ENCODE data around the gene ULBP2. TPM values are rescaled to one million over a fixed set of nuclear protein-coding genes. Genes with fewer than 3 reads are reported as not detected.
"Not testable (repeated sequence)": the region's sequence is repeated elsewhere in the genome, so short reads cannot be mapped to it uniquely, and the experiment has no call there.

The ULBP2 gene
- total RNA-seq, 1 donor from 2014 or later: 0.14 TPM

DNA sequence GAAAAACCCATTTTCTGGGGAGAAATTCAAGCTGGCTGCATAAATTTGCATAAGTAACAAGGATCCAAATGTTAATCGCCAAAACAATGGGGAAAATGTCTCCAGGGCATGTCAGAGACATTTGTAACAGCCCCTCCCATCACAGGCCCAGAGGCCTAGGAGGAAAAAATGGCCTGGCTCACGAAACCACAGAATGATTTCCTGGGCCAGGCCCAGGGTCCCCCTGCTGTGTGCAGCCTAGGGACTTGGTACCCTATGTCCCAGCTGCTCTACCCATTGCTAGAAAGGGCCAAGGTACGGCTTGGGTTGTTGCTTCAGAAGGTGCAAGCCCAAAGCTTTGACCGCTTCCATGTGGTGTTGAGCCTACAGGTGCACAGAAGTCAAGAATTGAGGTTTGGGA is 33.3 kb upstream of the ULBP2 start:
- DNase-seq (ENCODE audit: low spot score): not testable (repeated sequence)

DNA sequence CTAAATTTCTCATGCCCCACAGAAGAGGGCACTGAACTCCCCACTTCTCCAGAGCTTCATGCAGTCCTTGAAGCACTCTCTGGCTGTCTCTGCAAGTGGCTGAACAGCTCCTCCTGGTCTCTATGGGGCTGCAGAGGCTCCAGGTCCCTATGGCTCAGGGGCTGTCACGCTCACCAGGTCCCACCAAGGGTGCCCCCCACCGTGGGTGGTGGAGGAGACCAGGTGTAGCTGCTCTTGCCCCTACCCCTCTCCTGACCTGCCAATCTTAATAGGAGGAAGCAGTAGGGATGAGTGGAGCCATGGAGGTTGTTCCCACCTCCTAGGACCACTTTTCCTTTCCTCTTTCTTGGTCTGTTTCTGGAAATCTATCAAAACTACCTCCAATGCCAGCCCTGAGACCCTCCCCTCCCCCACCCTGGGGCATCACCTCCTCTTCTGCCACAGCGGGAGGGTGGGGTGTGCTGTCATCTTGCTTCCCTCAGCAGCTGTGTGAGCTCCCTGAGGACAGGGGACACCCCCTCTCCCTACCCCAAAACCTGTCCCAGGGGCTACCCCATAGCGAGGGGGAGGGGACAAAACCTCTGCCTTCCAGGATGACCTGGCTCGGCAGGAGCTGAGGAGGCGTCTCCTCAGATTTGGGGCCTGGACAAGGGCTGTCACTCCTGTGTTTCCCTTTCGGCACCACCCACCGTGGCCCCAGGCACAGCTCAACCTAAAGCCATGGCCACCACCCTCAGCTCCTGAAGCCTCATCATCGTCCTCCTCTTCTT is 31.9 kb upstream of the ULBP2 start:
- no peak for DNase-seq (ENCODE audit: low spot score)

DNA sequence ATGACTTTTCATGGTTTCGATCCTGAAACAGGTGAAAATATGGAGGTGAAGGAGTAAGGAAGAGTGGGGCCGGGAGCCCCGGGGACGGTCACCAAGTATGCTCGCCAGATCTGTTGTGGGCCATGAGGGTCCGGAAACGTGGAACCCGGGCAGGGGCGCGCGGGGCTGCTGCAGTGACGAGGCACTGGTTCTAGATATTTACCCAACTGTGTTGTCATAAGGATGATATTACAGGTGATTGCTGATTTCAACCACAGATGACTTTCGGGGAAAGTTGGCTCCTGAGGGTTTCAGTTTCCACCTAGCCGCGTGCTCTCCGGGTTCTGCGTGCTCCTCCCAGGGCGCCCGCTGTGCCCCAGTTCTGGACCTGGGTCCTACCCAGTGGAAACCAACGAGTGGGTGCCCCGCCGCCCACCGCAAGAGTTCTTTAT is 31.1 kb upstream of the ULBP2 start:
- DNase-seq (ENCODE audit: low spot score): no peak

- not testable (repeated sequence) for DNase-seq (ENCODE audit: low spot score)
Observed at GRCh38 chr6:149912680-149913079, 29.1 kb upstream of the ULBP2 start.

DNA sequence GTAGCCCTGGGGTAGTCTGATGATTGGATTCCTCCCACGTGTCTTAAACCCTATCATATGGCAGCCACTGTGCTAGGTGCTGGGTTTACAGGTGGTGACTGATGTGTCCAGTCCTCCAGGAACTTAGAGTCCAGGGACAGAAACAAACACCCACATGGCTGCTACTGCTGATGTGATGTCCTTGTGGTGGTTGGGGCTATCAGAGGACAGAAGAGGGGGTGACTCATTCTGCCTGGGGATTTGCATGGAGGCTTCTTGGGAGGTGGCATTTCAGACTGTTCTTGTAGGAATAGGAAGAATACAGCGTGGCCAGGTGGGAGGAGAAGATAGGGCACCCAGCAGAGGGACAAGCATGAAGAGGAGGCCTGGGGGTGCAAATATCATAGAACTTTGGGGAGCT is 28.7 kb upstream of the ULBP2 start:
- no peak for DNase-seq (ENCODE audit: low spot score)

DNA sequence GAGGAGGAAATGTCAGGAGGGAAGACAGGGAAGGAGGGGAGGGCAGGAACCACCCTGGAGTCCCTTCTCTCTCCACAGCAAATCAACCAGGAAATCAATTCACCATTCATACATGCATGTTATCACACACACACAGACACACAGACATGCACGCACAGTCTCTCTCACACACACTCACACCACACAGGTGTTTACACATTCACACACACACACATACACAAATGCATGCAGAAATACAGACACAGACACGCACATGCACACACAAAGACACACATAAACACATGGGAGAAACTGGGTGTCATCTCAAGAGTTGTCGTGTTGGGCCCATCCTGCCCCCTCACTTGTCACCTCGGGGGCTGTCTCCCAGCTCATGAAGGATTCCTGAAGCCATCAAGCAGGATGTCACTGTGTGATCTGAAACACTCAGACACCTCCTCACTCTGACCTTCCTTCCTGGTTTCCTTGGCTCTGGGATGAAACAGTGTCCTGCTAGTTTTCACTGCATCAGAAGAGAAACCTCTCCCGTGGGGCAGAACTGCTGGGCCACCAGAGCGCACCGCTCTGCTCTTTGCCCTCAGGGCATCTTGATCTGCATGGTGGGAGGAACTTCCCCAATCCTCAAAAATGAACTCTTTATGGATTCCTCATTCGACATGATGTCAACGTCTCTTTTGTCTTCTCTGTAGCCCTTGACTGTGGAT is 28.1 kb upstream of the ULBP2 start:
- no peak for DNase-seq (ENCODE audit: low spot score)

GRCh38 chr6:149915970-149916865 is 25.6 kb upstream of the ULBP2 start:
- DNase-seq (ENCODE audit: low spot score): no peak

GRCh38 chr6:149917679-149918078 is 24.1 kb upstream of the ULBP2 start:
- DNase-seq (ENCODE audit: low spot score): no peak

DNA sequence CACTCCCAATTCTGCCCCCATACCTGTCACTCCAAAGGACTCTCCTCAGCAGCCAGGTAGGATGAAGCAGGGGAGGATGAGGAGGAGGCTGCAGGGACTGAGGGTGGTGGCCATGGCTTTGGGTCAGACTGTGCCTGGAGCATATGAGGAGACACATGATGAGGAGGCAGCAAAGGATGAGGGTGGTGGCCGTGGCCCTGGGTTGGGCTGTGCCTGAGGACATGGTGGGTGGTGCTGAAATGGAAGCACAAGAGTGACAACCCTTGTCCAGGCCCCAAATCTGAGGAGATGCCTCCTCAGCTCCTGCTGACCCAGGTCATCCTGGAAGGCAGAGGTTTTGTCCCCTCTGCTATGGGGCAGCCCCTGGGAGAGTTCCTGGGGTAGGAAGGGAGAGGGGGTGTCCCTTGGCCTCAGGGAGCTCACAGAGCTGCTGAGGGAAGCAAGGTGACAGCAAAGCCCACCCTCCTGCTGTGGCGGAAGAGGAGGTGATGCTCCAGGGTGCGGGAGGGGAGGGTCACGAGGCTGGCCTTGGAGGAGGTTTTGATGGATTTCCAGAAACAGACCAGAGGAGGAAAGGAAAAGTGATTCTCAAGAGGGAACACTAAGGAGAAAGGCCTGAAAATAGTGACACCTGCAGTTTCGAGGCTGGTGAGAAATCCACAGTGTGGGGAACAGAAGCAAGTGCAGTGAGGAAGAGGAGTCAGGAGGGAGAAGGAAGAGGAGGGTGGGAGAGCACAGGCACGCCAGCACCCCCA is 23.5 kb upstream of the ULBP2 start:
- no peak for DNase-seq (ENCODE audit: low spot score)

DNA sequence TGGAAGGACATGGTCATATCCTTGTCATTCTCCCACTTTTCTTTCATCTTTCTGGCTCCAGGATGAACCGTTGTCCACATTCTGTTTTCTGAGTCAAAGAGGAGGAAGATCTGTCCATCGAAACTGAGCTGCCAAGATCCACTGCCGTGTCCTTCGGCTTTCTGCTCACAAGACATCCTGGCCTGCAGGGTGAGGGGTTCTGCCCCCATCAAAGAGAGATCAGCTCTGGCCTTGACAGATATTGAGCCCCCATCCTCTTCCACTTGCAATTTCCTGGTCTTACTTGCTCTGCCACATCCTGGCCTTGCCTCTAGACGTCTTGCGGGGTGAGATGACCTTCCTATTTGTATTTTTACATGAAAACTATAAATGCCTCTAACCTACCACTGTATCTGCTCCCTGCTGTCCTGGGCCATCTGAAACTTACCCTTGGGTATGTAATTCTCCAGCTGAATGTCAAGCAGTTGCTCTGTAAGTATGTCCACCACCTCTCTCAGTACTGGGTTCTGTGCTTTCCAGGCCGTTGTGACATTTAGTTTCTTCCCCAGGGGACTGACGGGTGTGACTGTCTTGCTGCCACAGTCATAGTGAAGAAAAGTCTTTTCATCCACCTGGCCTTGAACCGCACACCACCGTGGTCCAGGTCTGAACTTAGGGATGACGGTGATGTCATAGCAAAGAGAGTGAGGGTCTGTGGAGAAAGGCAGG is 22.5 kb upstream of the ULBP2 start:
- DNase-seq (ENCODE audit: low spot score): not testable (repeated sequence)

- no peak for DNase-seq (ENCODE audit: low spot score)
Observed at GRCh38 chr6:149919834-149920225, 22.0 kb upstream of the ULBP2 start.

- no peak for DNase-seq (ENCODE audit: low spot score)
Observed at GRCh38 chr6:149921361-149921760, 20.5 kb upstream of the ULBP2 start.

DNA sequence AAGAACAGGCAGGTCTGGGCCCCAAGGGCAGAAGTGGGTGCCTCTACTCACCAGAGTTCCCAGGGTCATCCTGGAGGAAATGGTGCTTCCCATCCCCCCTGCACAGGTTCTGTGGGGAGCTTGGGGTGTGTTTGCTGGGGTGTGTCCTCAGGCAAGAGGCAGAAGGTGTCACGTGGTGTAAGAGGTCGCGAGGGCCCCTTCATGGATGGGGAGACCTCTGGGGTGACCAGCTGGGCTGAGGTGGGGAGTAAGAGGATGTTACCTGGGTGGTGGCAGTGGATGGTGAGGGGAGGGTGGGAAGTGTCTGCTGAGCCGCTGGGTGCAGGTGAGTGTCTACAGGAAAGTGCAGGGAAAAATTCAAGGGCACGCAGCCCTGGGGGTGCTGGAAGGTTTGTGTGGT is 19.7 kb upstream of the ULBP2 start:
- not testable (repeated sequence) for DNase-seq (ENCODE audit: low spot score)

- DNase-seq (ENCODE audit: low spot score): peak; percentile 89
Observed at GRCh38 chr6:149922642-149923326, 19.0 kb upstream of the ULBP2 start, which contains the start of gene RAET1G. Gene RAET1G (minus strand): TSS chr6:149923121. CDS start chr6:149923010, 111 bp downstream.

DNA sequence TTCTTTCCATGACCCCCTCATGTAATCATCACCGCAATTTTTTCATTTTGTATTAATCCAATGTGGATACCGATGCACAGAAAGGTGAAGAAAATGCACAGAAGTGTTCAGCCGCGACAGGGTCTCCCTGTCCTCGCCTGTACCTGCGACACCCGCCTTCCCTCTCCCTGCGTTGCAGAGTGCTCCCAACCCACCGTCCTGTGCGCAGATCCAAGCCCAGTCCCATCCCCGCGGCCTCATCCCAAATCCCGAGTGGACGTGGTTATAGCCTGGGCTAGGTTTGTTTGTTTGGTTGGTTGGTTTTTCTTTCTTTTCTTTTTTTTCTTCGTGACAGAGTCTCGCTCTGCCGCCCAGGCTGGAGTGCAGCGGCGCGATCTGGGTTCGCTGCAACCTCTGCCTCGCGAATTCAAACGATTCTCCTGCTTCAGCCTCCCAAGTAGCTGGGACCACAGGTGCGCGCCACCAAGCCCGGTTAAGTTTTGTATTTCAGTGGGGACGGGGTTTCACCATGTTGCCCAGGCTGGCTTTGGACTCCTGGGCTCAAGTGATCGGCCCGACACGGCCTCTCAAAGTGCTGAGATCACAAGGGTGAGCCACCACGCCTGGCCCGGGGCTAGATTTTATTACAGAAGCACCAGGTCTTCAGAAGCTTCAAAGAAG is 18.4 kb upstream of the ULBP2 start:
- no peak for DNase-seq (ENCODE audit: low spot score)

- DNase-seq (ENCODE audit: low spot score): no peak
Observed at GRCh38 chr6:149924206-149924932, 17.4 kb upstream of the ULBP2 start.

GRCh38 chr6:149924933-149925252 is 16.9 kb upstream of the ULBP2 start:
- no peak for DNase-seq (ENCODE audit: low spot score)

DNA sequence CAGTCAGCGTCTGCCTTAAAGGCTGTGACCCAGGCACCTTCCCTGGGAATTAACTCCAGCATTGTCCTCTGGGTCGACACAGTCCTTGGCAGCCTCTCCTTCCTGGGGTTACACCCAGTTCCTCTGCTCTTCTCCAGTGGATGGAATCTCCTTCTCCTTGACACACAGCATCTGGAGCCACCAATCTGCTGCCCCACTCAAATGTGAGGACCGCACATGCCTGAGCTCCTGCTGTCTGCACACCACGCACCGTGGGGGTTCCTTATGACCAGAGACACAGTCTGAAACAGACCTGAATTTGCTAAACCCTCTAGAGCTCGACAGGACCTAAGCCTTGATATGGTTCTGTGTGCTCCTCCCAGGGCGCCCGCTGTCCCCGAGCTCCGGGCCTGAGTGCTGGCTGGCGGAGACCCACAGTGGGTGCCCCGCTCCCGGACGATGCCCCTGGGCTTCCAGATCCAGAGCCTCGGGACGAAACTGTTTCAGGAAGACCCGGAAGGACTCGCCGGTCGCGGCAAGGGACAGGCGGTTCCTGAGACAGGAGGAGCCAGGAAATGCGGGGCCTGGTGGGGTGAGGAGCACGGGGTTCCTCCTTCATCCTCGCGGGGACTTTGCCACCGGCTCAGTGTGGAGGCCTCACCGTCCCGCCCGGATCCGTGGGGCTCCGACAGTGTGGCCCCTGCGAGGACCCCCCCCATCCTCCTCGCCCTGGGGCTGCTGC is 16.4 kb upstream of the ULBP2 start:
- no peak for DNase-seq (ENCODE audit: low spot score)
